ENCODE results near the gene NEK5. TPM values are rescaled to one million over a fixed set of nuclear protein-coding genes. Genes with fewer than 3 reads are reported as not detected.
"Not testable (repeated sequence)": the region's sequence is repeated elsewhere in the genome, so short reads cannot be mapped to it uniquely, and the experiment has no call there.

NEK5 gene
- total and polyA plus RNA-seq, 4 experiments from 2014 or later: 0.06 TPM; not detected in 3

- H3K27ac ChIP-seq (ENCODE audit: low read depth, low read length): no peak overlapping the region
- intact Hi-C loops (cut with micrococcal nuclease): no loop called here
- POLR2A ChIA-PET (ENCODE audit: partially characterized antibody): no interaction called here
- CTCF ChIA-PET (ENCODE audit: partially characterized antibody): interaction anchor here (1.2 to 1.3 kb wide), 2 partner anchors 20 to 22 kb away, joined by 3 read pairs; no protein-coding TSS in a partner anchor
- no peak overlapping the region for H3K4me3 Mint-ChIP-seq
- H3K27me3 Mint-ChIP-seq: peaks cover 0 to 3% of the 10 kb centered on the region in 2 donors
- no peaks in the 10 kb centered on the region for H3K4me1 ChIP-seq (ENCODE audit: insufficient read depth, low read length)
- no peak for DNase-seq
- no peaks in the 10 kb centered on the region for H3K9me3 ChIP-seq (ENCODE audit: control insufficient read depth in 1 of 2, low read length in 2 of 2)
- H3K4me1 Mint-ChIP-seq: no peaks in the 10 kb centered on the region
- no peak overlapping the region for H3K27ac Mint-ChIP-seq
- no peaks in the 10 kb centered on the region for H3K27me3 ChIP-seq (ENCODE audit: insufficient read depth, low read length)
- H3K36me3 ChIP-seq (ENCODE audit: insufficient read depth, low read length): no peaks in the 10 kb centered on the region
- H3K36me3 Mint-ChIP-seq: no peaks in the 10 kb centered on the region
- no peaks in the 10 kb centered on the region for H3K9me3 Mint-ChIP-seq
- no peak overlapping the region for H3K4me3 ChIP-seq (ENCODE audit: low read length in 2 of 2)
Observed at GRCh38 chr13:52103386-52103785, 25.5 kb downstream of the NEK5 start.

DNA sequence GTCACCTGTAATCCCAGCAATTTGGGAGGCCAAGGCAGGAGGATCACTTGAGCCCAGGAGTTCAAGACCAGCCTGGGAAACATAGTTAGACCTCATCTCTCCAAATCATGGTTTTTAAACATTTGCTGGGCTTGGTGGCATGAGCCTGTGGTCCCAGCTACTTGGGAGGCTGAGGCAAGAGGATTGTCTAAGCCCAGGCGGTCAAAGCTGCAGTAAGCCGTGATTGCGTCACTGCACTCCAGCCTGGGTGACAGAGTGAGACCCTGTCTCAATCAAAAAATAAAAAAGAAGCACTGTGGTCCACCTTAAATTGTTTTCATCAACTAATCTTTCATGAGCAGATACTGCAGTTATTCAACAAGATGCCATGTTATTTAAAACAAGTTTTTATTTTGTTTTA lies 26.4 kb downstream of the NEK5 start:
- H3K36me3 Mint-ChIP-seq; DNase-seq; H3K27me3 ChIP-seq (ENCODE audit: insufficient read depth, low read length); H3K27ac Mint-ChIP-seq; H3K4me3 ChIP-seq (ENCODE audit: low read length in 2 of 2); POLR2A ChIA-PET (ENCODE audit: partially characterized antibody); H3K9me3 Mint-ChIP-seq; H3K4me3 Mint-ChIP-seq; intact Hi-C loops (cut with micrococcal nuclease); H3K4me1 ChIP-seq (ENCODE audit: insufficient read depth, low read length); H3K9me3 ChIP-seq (ENCODE audit: control insufficient read depth in 1 of 2, low read length in 2 of 2); H3K4me1 Mint-ChIP-seq; H3K36me3 ChIP-seq (ENCODE audit: insufficient read depth, low read length); H3K27ac ChIP-seq (ENCODE audit: low read depth, low read length); H3K27me3 Mint-ChIP-seq: not testable (repeated sequence)
- CTCF ChIA-PET (ENCODE audit: partially characterized antibody): interaction anchor here (1.3 kb wide), 1 partner anchor 21 kb away, joined by 3 read pairs; no protein-coding TSS in a partner anchor

DNA sequence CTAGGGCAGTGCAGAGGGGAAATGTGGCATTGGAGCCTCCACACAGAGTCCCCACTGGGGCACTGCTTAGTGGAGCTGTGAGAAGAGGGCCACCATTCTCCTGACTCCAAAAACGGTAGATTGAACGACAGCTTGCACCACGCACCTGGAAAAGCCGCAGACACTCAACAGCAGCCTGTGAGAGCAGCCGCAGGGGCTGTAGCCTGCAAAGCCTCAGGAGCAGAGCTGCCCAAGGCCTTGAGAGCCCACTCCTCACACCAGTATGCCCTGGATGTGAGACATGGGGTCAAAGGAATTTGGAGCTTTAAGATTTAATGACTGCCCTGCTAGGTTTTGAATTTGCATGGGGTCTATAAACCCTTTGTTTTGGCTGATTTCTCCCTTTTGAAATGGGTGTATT lies 31.7 kb downstream of the NEK5 start:
- CTCF ChIA-PET (ENCODE audit: partially characterized antibody): no interaction called here
- H3K9me3 ChIP-seq (ENCODE audit: control insufficient read depth in 1 of 2, low read length in 2 of 2): no peaks in the 10 kb centered on the region
- no peaks in the 10 kb centered on the region for H3K4me1 ChIP-seq (ENCODE audit: insufficient read depth, low read length)
- H3K4me3 Mint-ChIP-seq: no peak overlapping the region
- H3K4me3 ChIP-seq (ENCODE audit: low read length in 2 of 2): no peak overlapping the region
- H3K27me3 ChIP-seq (ENCODE audit: insufficient read depth, low read length): no peaks in the 10 kb centered on the region
- H3K36me3 ChIP-seq (ENCODE audit: insufficient read depth, low read length): no peaks in the 10 kb centered on the region
- no peaks in the 10 kb centered on the region for H3K9me3 Mint-ChIP-seq
- intact Hi-C loops (cut with micrococcal nuclease): no loop called here
- H3K27me3 Mint-ChIP-seq: peaks cover 3 to 9% of the 10 kb centered on the region in 2 donors
- H3K27ac Mint-ChIP-seq: no peak overlapping the region
- no peaks in the 10 kb centered on the region for H3K4me1 Mint-ChIP-seq
- DNase-seq: no peak
- no peaks in the 10 kb centered on the region for H3K36me3 Mint-ChIP-seq
- POLR2A ChIA-PET (ENCODE audit: partially characterized antibody): no interaction called here
- no peak overlapping the region for H3K27ac ChIP-seq (ENCODE audit: low read depth, low read length)

DNA sequence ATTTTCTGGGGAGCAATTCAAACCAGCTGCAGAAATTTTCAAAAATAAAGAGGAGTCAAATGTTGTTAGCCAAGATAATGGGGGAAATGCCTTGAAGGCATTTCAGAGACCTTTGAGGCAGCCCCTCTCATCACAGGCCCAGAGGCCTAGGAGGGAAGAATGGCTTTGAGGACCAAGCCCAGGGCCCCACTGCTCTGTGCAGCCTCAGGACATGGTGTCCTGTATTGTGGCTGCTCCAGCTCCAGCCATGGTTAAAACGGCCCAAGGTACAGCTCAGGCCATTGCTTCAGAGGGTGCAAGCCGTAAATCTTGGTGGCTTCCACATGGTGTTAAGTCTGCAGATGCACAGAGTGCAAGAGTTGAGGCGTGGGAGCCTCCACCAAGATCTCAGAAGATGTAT lies 32.1 kb downstream of the NEK5 start:
- ChIA-PET CTCF (ENCODE audit: partially characterized antibody) (no interaction called here), POLR2A (ENCODE audit: partially characterized antibody) (no interaction called here)
- H3K27me3 ChIP-seq (ENCODE audit: insufficient read depth, low read length): no peaks in the 10 kb centered on the region
- H3K27ac ChIP-seq (ENCODE audit: low read depth, low read length): no peak overlapping the region
- H3K36me3 ChIP-seq (ENCODE audit: insufficient read depth, low read length): no peaks in the 10 kb centered on the region
- no peak overlapping the region for H3K27ac Mint-ChIP-seq
- no peaks in the 10 kb centered on the region for H3K4me1 Mint-ChIP-seq
- no peak for DNase-seq
- H3K4me3 ChIP-seq (ENCODE audit: low read length in 2 of 2): no peak overlapping the region
- no peaks in the 10 kb centered on the region for H3K9me3 ChIP-seq (ENCODE audit: control insufficient read depth in 1 of 2, low read length in 2 of 2)
- no peaks in the 10 kb centered on the region for H3K9me3 Mint-ChIP-seq
- peaks cover 0 to 11% of the 10 kb centered on the region in 2 donors for H3K27me3 Mint-ChIP-seq
- H3K36me3 Mint-ChIP-seq: no peaks in the 10 kb centered on the region
- no peaks in the 10 kb centered on the region for H3K4me1 ChIP-seq (ENCODE audit: insufficient read depth, low read length)
- H3K4me3 Mint-ChIP-seq: no peak overlapping the region
- intact Hi-C loops (cut with micrococcal nuclease): no loop called here

GRCh38 chr13:52096062-52096461 lies 32.8 kb downstream of the NEK5 start:
- Histone ChIP-seq H3K9me3 (ENCODE audit: control insufficient read depth in 1 of 2, low read length in 2 of 2) (no peaks in the 10 kb centered on the region), H3K4me3 (ENCODE audit: low read length in 2 of 2) (no peak overlapping the region), H3K27me3 (ENCODE audit: insufficient read depth, low read length) (no peaks in the 10 kb centered on the region), H3K4me1 (ENCODE audit: insufficient read depth, low read length) (no peaks in the 10 kb centered on the region), H3K27ac (ENCODE audit: low read depth, low read length) (no peak overlapping the region), H3K36me3 (ENCODE audit: insufficient read depth, low read length) (no peaks in the 10 kb centered on the region)
- Mint-ChIP-seq H3K27me3 (peaks cover 0 to 13% of the 10 kb centered on the region in 2 donors), H3K4me3 (no peak overlapping the region), H3K27ac (no peak overlapping the region), H3K4me1 (no peaks in the 10 kb centered on the region), H3K9me3 (no peaks in the 10 kb centered on the region), H3K36me3 (no peaks in the 10 kb centered on the region)
- CTCF ChIA-PET (ENCODE audit: partially characterized antibody): no interaction called here
- POLR2A ChIA-PET (ENCODE audit: partially characterized antibody): no interaction called here
- intact Hi-C loops (cut with micrococcal nuclease): no loop called here
- DNase-seq: no peak

GRCh38 chr13:52092087-52092486 lies 36.8 kb downstream of the NEK5 start:
- no peak overlapping the region for H3K4me3 ChIP-seq (ENCODE audit: low read length in 2 of 2)
- H3K9me3 Mint-ChIP-seq: no peaks in the 10 kb centered on the region

GRCh38 chr13:52091473-52091872 lies 37.4 kb downstream of the NEK5 start:
- POLR2A ChIA-PET (ENCODE audit: partially characterized antibody): no interaction called here
- no peak overlapping the region for H3K27ac Mint-ChIP-seq

More at GRCh38 chr13:52092087-52092486, 36.8 kb downstream of the NEK5 start:
- no peaks in the 10 kb centered on the region for H3K36me3 Mint-ChIP-seq
- H3K27ac Mint-ChIP-seq: no peak overlapping the region
- ChIA-PET POLR2A (ENCODE audit: partially characterized antibody) (no interaction called here), CTCF (ENCODE audit: partially characterized antibody) (no interaction called here)
- no peak overlapping the region for H3K4me3 Mint-ChIP-seq
- H3K27me3 Mint-ChIP-seq: peaks cover 2 to 13% of the 10 kb centered on the region in 2 donors
- H3K4me1 Mint-ChIP-seq: no peaks in the 10 kb centered on the region
- intact Hi-C loops (cut with micrococcal nuclease): no loop called here
- Histone ChIP-seq H3K9me3 (ENCODE audit: control insufficient read depth in 1 of 2, low read length in 2 of 2) (no peaks in the 10 kb centered on the region), H3K4me1 (ENCODE audit: insufficient read depth, low read length) (no peaks in the 10 kb centered on the region), H3K36me3 (ENCODE audit: insufficient read depth, low read length) (no peaks in the 10 kb centered on the region), H3K27ac (ENCODE audit: low read depth, low read length) (no peak overlapping the region), H3K27me3 (ENCODE audit: insufficient read depth, low read length) (no peaks in the 10 kb centered on the region)
- DNase-seq: no peak

DNA sequence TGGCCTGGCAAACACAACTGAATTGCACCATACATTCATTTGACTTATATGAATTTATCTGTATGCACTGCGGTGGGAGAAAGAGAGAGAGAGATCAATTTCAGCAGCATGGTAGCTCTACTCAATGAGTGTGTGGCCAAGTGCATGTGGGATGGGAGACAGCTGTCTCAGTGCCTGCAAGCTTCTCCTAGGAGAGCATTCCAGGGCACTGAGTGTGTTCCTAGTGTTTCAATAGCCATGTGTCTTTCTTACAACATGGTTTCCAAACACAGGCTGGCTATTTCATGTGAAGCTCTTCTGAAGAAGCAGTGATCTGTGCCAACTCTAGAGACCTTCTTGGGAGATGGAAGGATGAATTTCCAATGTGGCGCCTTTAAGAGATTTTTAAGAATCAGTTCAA lies 43.5 kb downstream of the NEK5 start:
- Mint-ChIP-seq H3K4me3 (no peak overlapping the region), H3K9me3 (no peaks in the 10 kb centered on the region), H3K27me3 (peaks cover 2 to 3% of the 10 kb centered on the region in 2 donors), H3K27ac (no peak overlapping the region), H3K4me1 (no peaks in the 10 kb centered on the region), H3K36me3 (no peaks in the 10 kb centered on the region)
- no peak overlapping the region for H3K27ac ChIP-seq (ENCODE audit: low read depth, low read length)
- POLR2A ChIA-PET (ENCODE audit: partially characterized antibody): no interaction called here
- no peaks in the 10 kb centered on the region for H3K36me3 ChIP-seq (ENCODE audit: insufficient read depth, low read length)
- H3K4me1 ChIP-seq (ENCODE audit: insufficient read depth, low read length): no peaks in the 10 kb centered on the region
- DNase-seq: no peak
- no peak overlapping the region for H3K4me3 ChIP-seq (ENCODE audit: low read length in 2 of 2)
- no peaks in the 10 kb centered on the region for H3K27me3 ChIP-seq (ENCODE audit: insufficient read depth, low read length)
- intact Hi-C loops (cut with micrococcal nuclease): no loop called here
- no peaks in the 10 kb centered on the region for H3K9me3 ChIP-seq (ENCODE audit: control insufficient read depth in 1 of 2, low read length in 2 of 2)
- CTCF ChIA-PET (ENCODE audit: partially characterized antibody): no interaction called here

More at GRCh38 chr13:52091473-52091872, 37.4 kb downstream of the NEK5 start:
- H3K36me3 ChIP-seq (ENCODE audit: insufficient read depth, low read length): no peaks in the 10 kb centered on the region
- no peak overlapping the region for H3K27ac ChIP-seq (ENCODE audit: low read depth, low read length)
- H3K4me3 ChIP-seq (ENCODE audit: low read length in 2 of 2): no peak overlapping the region
- no peaks in the 10 kb centered on the region for H3K4me1 ChIP-seq (ENCODE audit: insufficient read depth, low read length)
- CTCF ChIA-PET (ENCODE audit: partially characterized antibody): no interaction called here
- no peak for DNase-seq
- Mint-ChIP-seq H3K4me3 (no peak overlapping the region), H3K9me3 (no peaks in the 10 kb centered on the region), H3K27me3 (peaks cover 2 to 13% of the 10 kb centered on the region in 2 donors), H3K4me1 (no peaks in the 10 kb centered on the region), H3K36me3 (no peaks in the 10 kb centered on the region)
- intact Hi-C loops (cut with micrococcal nuclease): no loop called here
- no peaks in the 10 kb centered on the region for H3K27me3 ChIP-seq (ENCODE audit: insufficient read depth, low read length)
- no peaks in the 10 kb centered on the region for H3K9me3 ChIP-seq (ENCODE audit: control insufficient read depth in 1 of 2, low read length in 2 of 2)

Measured in CD4-positive, alpha-beta memory T cell (primary cell).